Measurements from ENCODE around the gene LAMB3. TPM values are rescaled to one million over a fixed set of nuclear protein-coding genes. Genes with fewer than 3 reads are reported as not detected.

LAMB3 gene
- total RNA-seq, 3 donors from 2014 or later, result 40.3 to 142 (median 62.1) TPM

GRCh38 chr1:209609791-209610630 is 42.2 kb downstream of the LAMB3 start:
- Histone ChIP-seq H3K36me3 (ENCODE audit: low read depth) (no peaks in the 10 kb centered on the region), H3K4me3 (no peak overlapping the region), H3K9me3 (no peaks in the 10 kb centered on the region), H3K4me1 (ENCODE audit: low read depth) (no peaks in the 10 kb centered on the region)
- TF ChIP-seq, protein P1, sequence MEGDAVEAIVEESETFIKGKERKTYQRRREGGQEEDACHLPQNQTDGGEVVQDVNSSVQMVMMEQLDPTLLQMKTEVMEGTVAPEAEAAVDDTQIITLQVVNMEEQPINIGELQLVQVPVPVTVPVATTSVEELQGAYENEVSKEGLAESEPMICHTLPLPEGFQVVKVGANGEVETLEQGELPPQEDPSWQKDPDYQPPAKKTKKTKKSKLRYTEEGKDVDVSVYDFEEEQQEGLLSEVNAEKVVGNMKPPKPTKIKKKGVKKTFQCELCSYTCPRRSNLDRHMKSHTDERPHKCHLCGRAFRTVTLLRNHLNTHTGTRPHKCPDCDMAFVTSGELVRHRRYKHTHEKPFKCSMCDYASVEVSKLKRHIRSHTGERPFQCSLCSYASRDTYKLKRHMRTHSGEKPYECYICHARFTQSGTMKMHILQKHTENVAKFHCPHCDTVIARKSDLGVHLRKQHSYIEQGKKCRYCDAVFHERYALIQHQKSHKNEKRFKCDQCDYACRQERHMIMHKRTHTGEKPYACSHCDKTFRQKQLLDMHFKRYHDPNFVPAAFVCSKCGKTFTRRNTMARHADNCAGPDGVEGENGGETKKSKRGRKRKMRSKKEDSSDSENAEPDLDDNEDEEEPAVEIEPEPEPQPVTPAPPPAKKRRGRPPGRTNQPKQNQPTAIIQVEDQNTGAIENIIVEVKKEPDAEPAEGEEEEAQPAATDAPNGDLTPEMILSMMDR (IDR thresholded peaks at IDR 0.05), result no peak
- DNase-seq (no peak), ATAC-seq (no peak)
- intact Hi-C loops (cut with DNase I, micrococcal nuclease), result no loop called here

DNA sequence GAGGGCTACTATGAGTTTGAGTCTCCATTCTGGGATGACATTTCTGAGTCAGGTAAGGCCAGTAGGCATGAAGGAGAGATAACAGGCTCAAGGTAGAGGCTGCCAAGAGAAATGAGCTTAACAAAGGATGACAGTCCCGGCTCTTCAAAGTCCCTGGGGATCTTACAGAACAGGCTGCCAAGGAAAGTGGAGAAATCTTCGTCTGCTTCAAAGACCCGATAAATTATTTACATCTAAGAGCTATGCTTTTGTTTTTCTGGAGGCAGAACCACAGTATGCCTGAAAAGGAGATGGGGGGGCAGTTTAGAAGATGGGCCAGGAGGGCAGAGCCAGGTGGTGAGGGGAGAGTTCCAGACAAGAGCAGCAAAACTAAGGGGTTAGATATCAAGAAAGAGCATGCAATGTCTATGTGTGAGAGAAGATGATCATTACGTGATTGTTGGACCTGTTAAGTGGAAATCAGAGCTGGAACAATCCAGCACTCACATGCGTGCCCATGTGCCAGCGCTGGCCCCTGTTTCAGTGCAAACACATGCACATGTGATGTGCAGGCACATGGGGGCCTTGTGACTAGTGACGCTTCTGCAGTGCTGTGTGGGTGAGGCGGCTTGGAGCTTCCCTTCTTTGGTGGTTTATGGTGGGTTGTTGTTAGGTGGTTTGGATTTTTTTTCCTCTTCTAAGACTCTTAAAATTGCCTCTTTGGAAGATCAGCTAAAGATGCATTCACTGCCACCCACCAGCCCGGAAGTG is 43.0 kb downstream of the LAMB3 start:
- no peak overlapping the region for H3K4me3 ChIP-seq
- no peaks in the 10 kb centered on the region for H3K9me3 ChIP-seq
- intact Hi-C loops (cut with DNase I, micrococcal nuclease), result no loop called here
- H3K36me3 ChIP-seq (ENCODE audit: low read depth), result no peaks in the 10 kb centered on the region
- DNase-seq (no peak), ATAC-seq (no peak)
- H3K4me1 ChIP-seq (ENCODE audit: low read depth), result no peaks in the 10 kb centered on the region
- TF ChIP-seq, protein P1 (IDR thresholded peaks at IDR 0.05), result no peak

DNA sequence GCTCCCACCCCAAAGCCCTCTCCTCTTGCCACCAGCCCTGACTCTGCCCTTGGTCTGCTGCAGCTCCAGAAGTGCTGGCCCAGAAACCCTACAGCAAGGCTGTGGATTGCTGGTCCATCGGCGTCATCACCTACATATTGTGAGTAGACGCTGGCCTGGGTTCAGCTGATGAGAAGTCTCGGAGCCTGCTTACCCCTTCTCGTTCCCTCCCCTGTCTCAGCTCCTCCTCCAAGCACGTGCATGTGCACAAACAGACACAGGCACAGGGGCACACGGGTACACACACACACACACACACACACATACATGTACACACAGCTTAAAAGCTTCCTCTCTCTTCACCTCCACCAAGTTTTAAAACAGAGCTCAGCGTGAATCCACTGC is 44.4 kb downstream of the LAMB3 start:
- no peaks in the 10 kb centered on the region for H3K36me3 ChIP-seq (ENCODE audit: low read depth)
- TF ChIP-seq, protein P1 (IDR thresholded peaks at IDR 0.05), result no peak
- DNase-seq (no peak), ATAC-seq (no peak)
- no peak overlapping the region for H3K4me3 ChIP-seq
- intact Hi-C loops (cut with DNase I, micrococcal nuclease), result no loop called here
- no peaks in the 10 kb centered on the region for H3K4me1 ChIP-seq (ENCODE audit: low read depth)
- H3K9me3 ChIP-seq, result no peaks in the 10 kb centered on the region

- Histone ChIP-seq H3K9me3 (no peaks in the 10 kb centered on the region), H3K4me1 (ENCODE audit: low read depth) (no peaks in the 10 kb centered on the region), H3K36me3 (ENCODE audit: low read depth) (no peaks in the 10 kb centered on the region), H3K4me3 (no peak overlapping the region)
- DNase-seq, result no peak
- intact Hi-C loops (cut with DNase I, micrococcal nuclease), result no loop called here
- TF ChIP-seq, protein P1 (IDR thresholded peaks at IDR 0.05), result no peak
- peak; percentile 58 for ATAC-seq
These were observed 45.0 kb downstream of the LAMB3 start for GRCh38 chr1:209607102-209607794.

GRCh38 chr1:209603877-209604276 is 48.3 kb downstream of the LAMB3 start:
- TF ChIP-seq, protein P1 (IDR thresholded peaks at IDR 0.05), result no peak
- DNase-seq, result no peak
- intact Hi-C loops (cut with DNase I, micrococcal nuclease), result loop anchor here in 1 of 2 donors (5.0 kb wide), 1 partner anchor 88 kb away; no protein-coding TSS in a partner anchor
- H3K4me3 ChIP-seq, result no peak overlapping the region
- no peaks in the 10 kb centered on the region for H3K36me3 ChIP-seq (ENCODE audit: low read depth)
- no peaks in the 10 kb centered on the region for H3K9me3 ChIP-seq
- ATAC-seq, result no peak
- H3K4me1 ChIP-seq (ENCODE audit: low read depth), result no peaks in the 10 kb centered on the region
